Erythroblast (primary cell): ENCODE measurements around the gene RNPS1.

ENCODE experiments used
- GATA1 ChIP-seq: IDR thresholded peaks from 2 replicates; pipeline ENCODE4 v1.6.1; 2011; ENCODE audit warnings: low read depth, mild to moderate bottlenecking, control low read depth, low read length, moderate library complexity
- POLR2A ChIP-seq: IDR thresholded peaks from 2 replicates; pipeline ENCODE4 v1.6.1; 2011; ENCODE audit warnings: mild to moderate bottlenecking, low read length

DNA sequence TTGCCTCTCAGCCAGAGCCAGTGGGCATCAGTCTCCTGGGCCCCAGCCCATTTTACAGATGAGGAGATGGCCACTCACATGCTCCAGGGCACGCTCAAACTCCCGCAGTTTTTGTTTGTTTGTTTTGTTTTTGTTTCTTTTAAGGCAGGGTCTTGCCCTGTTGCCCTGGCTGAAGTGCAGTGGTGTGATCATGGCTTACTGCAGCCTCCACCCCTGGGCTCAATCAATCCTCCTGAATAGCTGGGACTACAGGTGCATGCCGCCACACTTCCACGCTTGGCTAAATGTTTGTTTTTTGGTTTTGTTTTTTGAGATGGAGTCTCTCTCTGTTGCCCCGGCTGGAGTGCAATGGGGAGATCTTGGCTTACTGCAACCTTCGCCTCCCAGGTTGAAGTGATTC lies 41.0 kb downstream of the RNPS1 start:
- TF ChIP-seq POLR2A (no peak), GATA1 (no peak)
